ENCODE data around the gene PPM1H.
"Not testable (repeated sequence)": the region's sequence is repeated elsewhere in the genome, so short reads cannot be mapped to it uniquely, and the experiment has no call there.

The PPM1H gene

GRCh38 chr12:62767946-62768345, 167.0 kb downstream of the PPM1H start:
- DNase-seq (ENCODE audit: low read depth in 2 of 2), result no peak

- DNase-seq (ENCODE audit: low read depth in 2 of 2), result no peak
Measured at GRCh38 chr12:62767496-62767895, 167.5 kb downstream of the PPM1H start.

- DNase-seq (ENCODE audit: low read depth in 2 of 2), result no peak
Measured at GRCh38 chr12:62766496-62766895, 168.5 kb downstream of the PPM1H start.

- no peak for DNase-seq (ENCODE audit: low read depth in 2 of 2)
Measured at GRCh38 chr12:62763861-62764645, 170.9 kb downstream of the PPM1H start.

DNA sequence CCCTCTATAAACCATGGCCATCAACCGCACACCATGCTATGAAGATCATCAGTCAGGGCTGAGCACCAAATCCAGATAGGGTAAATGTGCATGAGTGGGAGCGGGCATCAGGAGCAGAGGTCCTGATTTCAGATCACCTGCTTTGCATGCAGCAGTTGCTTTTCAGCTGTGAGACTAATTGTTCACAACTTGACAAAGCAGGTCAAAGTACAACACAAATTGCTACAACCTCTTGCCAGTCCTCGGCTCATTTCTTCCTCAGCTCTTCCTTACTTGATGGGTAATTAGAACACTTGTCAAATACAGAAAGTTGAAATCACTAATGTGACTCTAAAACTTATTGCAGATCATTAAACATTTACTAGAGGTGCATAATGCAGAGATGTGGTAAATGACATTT, 171.6 kb downstream of the PPM1H start:
- no peak for DNase-seq (ENCODE audit: low read depth in 2 of 2)

DNA sequence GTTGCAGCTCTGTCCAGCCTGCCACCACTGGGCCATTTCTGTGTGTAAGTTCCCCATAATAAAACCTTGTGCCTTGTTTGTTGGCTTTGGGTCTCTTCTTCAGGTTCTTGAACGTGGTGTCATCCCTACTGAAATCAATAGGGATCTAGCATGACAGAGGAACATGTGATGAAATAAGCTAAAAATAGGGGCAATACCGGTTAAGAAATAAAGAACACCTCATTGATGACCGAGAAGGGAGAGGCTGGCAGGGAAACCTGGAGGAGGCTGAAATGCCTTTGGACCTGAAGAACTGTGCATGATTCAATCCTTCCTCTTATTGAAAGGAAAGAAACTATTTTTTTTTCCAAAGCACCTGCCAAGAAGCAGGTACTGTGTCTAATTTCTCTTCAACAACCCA, 172.3 kb downstream of the PPM1H start:
- DNase-seq (ENCODE audit: low read depth in 2 of 2), result no peak

DNA sequence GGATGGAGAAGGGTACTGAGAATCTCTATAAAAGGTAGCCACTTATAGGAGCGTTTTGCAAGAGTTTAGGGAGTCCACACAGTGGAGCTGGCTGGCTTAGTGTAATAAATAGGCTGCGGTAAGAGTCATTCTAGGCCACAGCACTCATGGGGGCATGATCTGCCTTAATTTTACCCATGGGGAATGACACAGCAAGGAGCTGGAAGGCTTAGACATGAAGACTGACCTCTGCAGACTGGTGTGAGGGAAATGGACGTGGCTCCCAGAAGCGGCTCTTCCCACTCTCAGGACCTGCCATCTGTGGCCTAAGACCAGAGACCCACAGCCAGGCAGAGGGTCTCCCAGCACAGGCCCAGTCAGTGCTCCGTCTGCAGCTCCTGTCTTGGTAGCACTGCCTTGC, 173.3 kb downstream of the PPM1H start:
- no peak for DNase-seq (ENCODE audit: low read depth in 2 of 2)

GRCh38 chr12:62760779-62761178, 174.2 kb downstream of the PPM1H start:
- no peak for DNase-seq (ENCODE audit: low read depth in 2 of 2)

DNA sequence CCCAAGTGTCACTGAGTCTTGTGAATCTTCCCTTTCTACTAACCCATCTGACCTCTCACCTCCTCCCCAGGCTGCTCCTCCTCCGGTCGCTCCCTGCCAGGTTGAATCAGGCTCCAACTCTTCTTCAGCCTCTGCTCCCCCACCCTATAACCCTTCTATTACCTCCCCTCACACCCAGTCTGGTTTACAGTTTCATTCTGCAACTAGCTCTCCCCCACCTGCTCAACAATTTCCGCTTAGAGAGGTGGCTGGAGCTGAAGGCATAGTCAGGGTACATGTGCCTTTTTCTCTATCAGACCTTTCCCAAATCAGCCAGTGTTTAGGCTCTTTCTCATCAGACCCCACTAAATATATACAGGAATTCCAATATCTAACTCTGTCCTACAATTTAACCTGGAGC, 174.6 kb downstream of the PPM1H start:
- DNase-seq (ENCODE audit: low read depth in 2 of 2), result not testable (repeated sequence)

GRCh38 chr12:62758216-62758615, 176.7 kb downstream of the PPM1H start:
- no peak for DNase-seq (ENCODE audit: low read depth in 2 of 2)

GRCh38 chr12:62757048-62757447, 177.9 kb downstream of the PPM1H start:
- no peak for DNase-seq (ENCODE audit: low read depth in 2 of 2)

- no peak for DNase-seq (ENCODE audit: low read depth in 2 of 2)
Measured at GRCh38 chr12:62754706-62755105, 180.2 kb downstream of the PPM1H start.

- DNase-seq (ENCODE audit: low read depth in 2 of 2), result no peak
Measured at GRCh38 chr12:62751810-62752155, 183.2 kb downstream of the PPM1H start.

GRCh38 chr12:62750941-62751809, 183.8 kb downstream of the PPM1H start:
- no peak for DNase-seq (ENCODE audit: low read depth in 2 of 2)

DNA sequence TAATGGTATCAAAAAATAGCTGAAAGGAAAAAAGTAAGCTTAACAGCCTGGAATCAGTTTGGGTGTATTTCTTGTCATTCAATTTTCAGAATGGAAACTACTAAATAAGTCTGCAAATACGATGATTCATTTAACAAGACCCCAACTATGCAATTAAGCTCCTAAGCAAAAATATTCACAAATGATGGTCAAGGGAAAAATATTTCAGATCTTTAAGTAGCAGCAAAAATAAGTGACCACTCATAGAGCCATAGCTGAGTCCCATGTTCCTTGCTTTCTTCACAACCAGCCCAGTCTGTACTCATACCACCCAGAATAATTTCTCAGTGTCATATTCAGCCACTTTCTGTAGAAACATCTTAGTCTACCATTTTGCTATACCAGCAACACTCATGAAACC, 185.4 kb downstream of the PPM1H start:
- DNase-seq (ENCODE audit: low read depth in 2 of 2), result no peak

DNA sequence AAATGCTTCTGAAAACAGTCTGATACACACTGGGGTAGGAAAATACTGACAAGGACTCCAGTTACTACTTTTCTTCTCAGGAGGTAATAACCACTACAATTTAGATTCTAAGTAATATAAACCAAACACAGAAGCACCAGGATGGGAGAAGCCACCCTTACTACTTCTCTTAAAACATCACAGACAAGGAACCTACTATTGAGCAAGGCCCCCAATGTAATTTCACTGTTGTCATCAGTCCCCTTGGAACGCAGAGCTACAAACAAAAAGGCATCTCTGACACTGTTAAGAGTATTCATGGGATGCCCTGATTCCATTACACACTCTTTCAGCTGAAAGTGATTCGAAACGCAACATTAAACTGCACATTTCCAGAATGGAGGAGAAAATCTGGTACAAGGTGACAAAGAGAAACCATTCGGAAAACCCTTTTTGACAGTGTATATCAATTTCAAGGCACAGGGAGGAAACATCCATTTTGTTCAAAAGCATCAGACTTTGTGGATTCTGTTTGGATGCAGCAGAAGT, 185.9 kb downstream of the PPM1H start:
- no peak for DNase-seq (ENCODE audit: low read depth in 2 of 2)

DNA sequence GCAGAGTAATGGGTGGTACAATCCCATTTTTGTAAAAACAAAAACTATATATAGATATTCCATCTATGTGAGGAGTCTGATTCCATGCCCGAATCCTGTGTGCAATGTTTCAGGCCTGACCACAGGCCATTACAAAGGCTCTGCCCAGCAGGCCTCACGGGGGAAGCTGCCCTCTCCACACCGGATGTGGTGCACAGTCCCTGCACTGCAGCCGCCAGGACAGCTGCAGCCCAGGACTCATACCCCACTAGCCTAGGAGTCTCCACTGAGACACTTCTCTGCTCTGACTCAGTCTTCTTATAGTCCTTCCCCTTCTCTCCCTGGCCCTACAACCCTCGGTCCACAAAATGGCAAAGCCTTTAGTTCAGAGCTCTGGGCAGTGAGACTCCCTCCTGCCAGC, 190.4 kb downstream of the PPM1H start:
- DNase-seq (ENCODE audit: low read depth in 2 of 2), result no peak

- DNase-seq (ENCODE audit: low read depth in 2 of 2), result no peak
Measured at GRCh38 chr12:62739266-62740015, 195.5 kb downstream of the PPM1H start.

DNA sequence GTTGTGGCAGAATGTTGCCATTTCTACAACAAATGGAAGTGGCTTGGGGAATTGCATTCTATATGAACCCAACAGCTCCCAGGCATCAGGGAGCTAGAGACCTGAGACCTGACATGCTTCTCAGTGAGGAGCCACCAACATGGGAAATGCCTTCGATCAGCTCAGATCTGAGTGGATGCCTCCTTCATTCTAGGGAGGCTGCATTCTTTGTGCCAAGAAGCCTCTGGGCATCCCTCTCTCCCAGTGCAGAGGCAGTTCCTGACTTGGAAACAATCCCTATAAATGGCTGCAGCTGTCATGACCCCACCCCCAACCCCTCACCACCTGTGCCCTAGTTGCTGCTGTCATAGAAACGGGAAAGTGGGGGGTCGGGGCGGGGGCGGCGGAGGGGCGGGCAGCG, 196.3 kb downstream of the PPM1H start:
- no peak for DNase-seq (ENCODE audit: low read depth in 2 of 2)

DNA sequence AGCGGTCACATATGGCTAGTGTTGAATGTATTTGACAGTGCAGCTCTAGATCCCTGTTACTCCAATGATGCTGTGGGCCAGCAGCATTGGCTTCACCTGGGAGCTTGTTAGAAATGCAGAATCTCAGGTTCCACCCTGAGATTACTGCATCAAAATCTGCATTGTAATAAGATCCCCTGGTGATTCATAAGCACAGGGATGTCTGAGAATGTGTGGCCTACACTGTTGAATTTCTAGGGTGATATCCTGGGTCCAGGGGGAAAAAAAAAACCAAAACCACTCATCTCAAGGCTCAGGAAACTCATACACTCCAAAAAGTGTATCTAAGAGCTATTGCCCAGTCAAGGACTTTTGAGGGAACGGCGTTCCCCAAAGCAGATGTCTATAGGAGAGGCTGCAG, 196.8 kb downstream of the PPM1H start:
- no peak for DNase-seq (ENCODE audit: low read depth in 2 of 2)

- no peak for DNase-seq (ENCODE audit: low read depth in 2 of 2)
Measured at GRCh38 chr12:62737615-62738014, 197.3 kb downstream of the PPM1H start.

DNA sequence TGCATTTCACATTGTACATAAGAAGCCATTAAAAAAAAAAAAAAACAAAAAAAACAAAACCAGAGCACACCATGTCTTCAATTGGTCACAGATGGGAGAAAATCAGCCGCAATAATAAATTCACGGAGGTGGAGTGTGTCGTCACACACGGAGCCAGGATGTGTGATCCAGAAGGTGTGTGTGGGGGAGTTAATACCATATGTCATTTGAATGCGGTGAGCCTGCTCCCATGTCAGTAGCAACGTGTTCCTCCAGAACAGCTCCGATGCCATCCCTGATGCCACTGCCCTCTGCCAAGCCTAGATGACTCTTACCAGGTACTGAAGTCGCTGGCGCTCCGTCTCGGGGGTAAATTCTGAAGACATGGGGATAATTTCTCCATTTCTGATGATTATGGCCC, 197.8 kb downstream of the PPM1H start:
- DNase-seq (ENCODE audit: low read depth in 2 of 2), result no peak
